Panc1 (cell line): ENCODE data around the gene NDRG4. TPM values are rescaled to one million over a fixed set of nuclear protein-coding genes. Genes with fewer than 3 reads are reported as not detected.
"Not testable (repeated sequence)": the region's sequence is repeated elsewhere in the genome, so short reads cannot be mapped to it uniquely, and the experiment has no call there.

Experiments used
- ATAC-seq: fragments of 200-7000 bp; cut with Tn5 transposase; 2 replicates; pipeline ENCODE4 v1.9.1; 2020; ENCODE audit warnings: mild to moderate bottlenecking, moderate library complexity
- BruUV-seq: library from RNA; stranded (reverse); fragments of 400-500 nt; replicated peaks from 2 replicates; lab custom pipeline; 2021; lab: Mats Ljungman, UMichigan
- CTCF ChIA-PET: fragments of 300-600 bp; sonication (Branson Sonifier 250); formaldehyde crosslinking; loops from one replicate; lab custom pipeline; 2022; ENCODE audit warnings: antibody characterized with exemption; lab: Charles Lee
- POLR2A ChIA-PET: fragments of 300-600 bp; sonication (Branson Sonifier 250); formaldehyde crosslinking; loops from one replicate; lab custom pipeline; 2022; ENCODE audit warnings: antibody characterized with exemption; lab: Charles Lee
- DNase-seq: peaks from one replicate; pipeline ENCODE4 v3.0.0-alpha.2; 2010; ENCODE audit warnings: low read depth, low spot score
- H3K27ac ChIP-seq: 2 replicates; pipeline ENCODE4 v1.5.1; 2011; ENCODE audit warnings: mild to moderate bottlenecking, low read length, inconsistent platforms
- H3K27me3 ChIP-seq: fragments of 200-500 bp; sonication (Bioruptor generic); 2 replicates; pipeline ENCODE4 v1.6.0; 2014; ENCODE audit warnings: low read length, inconsistent platforms; ENCODE audit not compliant: control insufficient read depth, insufficient read depth
- H3K36me3 ChIP-seq: fragments of 200-500 bp; sonication (Bioruptor generic); 2 replicates; pipeline ENCODE4 v1.5.1; 2014; ENCODE audit warnings: inconsistent platforms, mild to moderate bottlenecking, low read length, moderate library complexity; ENCODE audit not compliant: control insufficient read depth, insufficient read depth
- H3K4me1 ChIP-seq: 2 replicates; pipeline ENCODE4 v1.5.1; 2011; ENCODE audit warnings: inconsistent platforms, mild to moderate bottlenecking, low read length, moderate library complexity; ENCODE audit not compliant: control insufficient read depth, insufficient read depth
- H3K4me3 ChIP-seq, 2 experiments: 2 replicates each; pipeline ENCODE4 v1.5.1; 2011 to 2012; ENCODE audit warnings: low read depth in 2 of 2, low read length in 2 of 2, mild to moderate bottlenecking in 2 of 2, inconsistent platforms in 1 of 2, moderate library complexity in 1 of 2
- H3K9me3 ChIP-seq: fragments of 200-500 bp; sonication (Bioruptor generic); 2 replicates; pipeline ENCODE4 v1.5.1; 2014; ENCODE audit warnings: low read depth, mild to moderate bottlenecking, inconsistent platforms, low read length, moderate library complexity; ENCODE audit not compliant: control insufficient read depth, insufficient read depth
- CTCF ChIP-seq: fragments of 450-650 bp; IDR thresholded peaks from 2 replicates; pipeline ENCODE4 v1.5.1; 2017; ENCODE audit warnings: mild to moderate bottlenecking
- POLR2AphosphoS5 ChIP-seq: IDR thresholded peaks from 2 replicates; pipeline ENCODE4 v1.6.1; 2012; ENCODE audit warnings: mild to moderate bottlenecking, low read depth, low read length, moderate library complexity
- REST ChIP-seq, 2 experiments: IDR thresholded peaks; 2 replicates each; pipeline ENCODE4 v1.6.1; 2011 to 2012; ENCODE audit warnings: low read depth in 2 of 2, control low read depth in 1 of 2, low read length in 1 of 2, mild to moderate bottlenecking in 1 of 2, moderate library complexity in 1 of 2; ENCODE audit not compliant: insufficient read depth in 1 of 2
- SIN3A ChIP-seq: IDR thresholded peaks from 2 replicates; pipeline ENCODE4 v1.6.1; 2012; ENCODE audit warnings: low read depth, mild to moderate bottlenecking, low read length, moderate library complexity, borderline replicate concordance; ENCODE audit not compliant: insufficient read depth
- TCF7L2 ChIP-seq: IDR thresholded peaks from 2 replicates; pipeline ENCODE4 v1.6.1; 2011; ENCODE audit warnings: mild to moderate bottlenecking, low read depth, low read length, inconsistent platforms
- in situ Hi-C: cut with HindIII; loops from 2 replicates; pipeline ENCODE4 v1.10.0; 2016; ENCODE audit warnings: low sequenced_read_pairs, low pct_unique_long_range_greater_than_20kb
- intact Hi-C: fragments of 100-400 bp; cut with micrococcal nuclease; formaldehyde crosslinking; loops from one replicate; pipeline ENCODE4 v1.10.0; 2022; ENCODE audit not compliant: unreplicated experiment
- total RNA-seq: library from RNA; stranded (reverse); gene quantifications from one replicate; pipeline ENCODE4 v1.2.1, GENCODE V29; 2021; ENCODE audit not compliant: unreplicated experiment

The NDRG4 gene
- total RNA-seq, 1 experiment from 2014 or later: 5.1 TPM

- H3K27ac ChIP-seq: no peak overlapping the region
- H3K36me3 ChIP-seq: no peaks in the 10 kb centered on the region
- TF ChIP-seq SIN3A (no peak), REST (IDR thresholded peaks at IDR 0.05; ENCODE audit: insufficient read depth in 1 of 2, low read depth in 2 of 2, low read length in 1 of 2) (no peak), CTCF (no peak), POLR2AphosphoS5 (no peak), TCF7L2 (no peak)
- H3K4me1 ChIP-seq: no peaks in the 10 kb centered on the region
- DNase-seq (no peak), ATAC-seq (no peak)
- ChIA-PET CTCF (no interaction called here), POLR2A (no interaction called here)
- no peak overlapping the region for H3K4me3 ChIP-seq
- in situ Hi-C loops: no loop called here
- intact Hi-C loops: no loop called here
- BruUV-seq: no TSS peak
- H3K27me3 ChIP-seq: no peaks in the 10 kb centered on the region
- no peaks in the 10 kb centered on the region for H3K9me3 ChIP-seq
Observed at GRCh38 chr16:58490065-58490464, 9.9 kb upstream of the NDRG4 start.

GRCh38 chr16:58490539-58490938, 9.4 kb upstream of the NDRG4 start:
- ATAC-seq, POLR2A ChIA-PET, CTCF ChIA-PET, H3K4me3 ChIP-seq, intact Hi-C loops, H3K4me1 ChIP-seq, H3K36me3 ChIP-seq, H3K27ac ChIP-seq, H3K27me3 ChIP-seq, H3K9me3 ChIP-seq, DNase-seq, in situ Hi-C loops, BruUV-seq: not testable (repeated sequence)

DNA sequence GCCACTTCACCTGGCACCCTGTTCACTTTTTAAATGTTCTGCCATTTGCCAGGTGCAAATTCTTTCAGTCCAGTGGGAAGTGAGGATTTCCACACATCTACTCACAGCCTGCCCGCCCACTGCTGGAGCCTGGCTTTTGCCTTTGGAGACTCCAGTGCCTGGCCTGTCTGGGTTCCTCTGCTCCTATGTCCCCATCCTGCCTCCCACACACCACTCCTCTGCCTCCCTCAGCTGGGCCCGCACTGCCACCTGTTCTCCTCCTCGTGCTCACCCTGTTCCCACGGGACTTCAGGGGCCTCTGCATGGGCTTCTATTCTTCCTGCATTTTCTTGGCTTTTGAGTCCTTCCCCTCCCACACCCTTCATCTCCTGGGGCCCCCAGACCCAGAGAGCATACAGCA, 7.9 kb upstream of the NDRG4 start:
- in situ Hi-C loops (no loop called here), intact Hi-C loops (no loop called here)
- BruUV-seq: no TSS peak
- no peak overlapping the region for H3K27ac ChIP-seq
- H3K9me3 ChIP-seq: no peaks in the 10 kb centered on the region
- no peak for TF ChIP-seq REST (IDR thresholded peaks at IDR 0.05; ENCODE audit: insufficient read depth in 1 of 2, low read depth in 2 of 2, low read length in 1 of 2)
- TF ChIP-seq POLR2AphosphoS5: no peak
- TF ChIP-seq SIN3A: no peak
- no peak for TF ChIP-seq TCF7L2
- no peak for TF ChIP-seq CTCF
- no peak for DNase-seq
- H3K36me3 ChIP-seq: no peaks in the 10 kb centered on the region
- no peak overlapping the region for H3K4me3 ChIP-seq
- no peaks in the 10 kb centered on the region for H3K27me3 ChIP-seq
- no peak for ATAC-seq
- CTCF ChIA-PET: interaction anchor here (0.6 to 0.8 kb wide), 3 partner anchors 169 to 1032 kb away, joined by 3 to 4 read pairs (median 3); no protein-coding TSS in a partner anchor
- POLR2A ChIA-PET: no interaction called here
- no peaks in the 10 kb centered on the region for H3K4me1 ChIP-seq
